Mesothelial cell of epicardium (in vitro differentiated cells): ENCODE results near the gene CSNK2A1. TPM values are rescaled to one million over a fixed set of nuclear protein-coding genes. Genes with fewer than 3 reads are reported as not detected.

Source experiments
- DNase-seq, 2 experiments: peaks; one replicate each; pipeline ENCODE4 v3.0.0; 2021; ENCODE audit warnings: low spot score in 2 of 2; ENCODE audit not compliant: unreplicated experiment in 2 of 2
- H3K27ac Mint-ChIP-seq: 2 replicates; pipeline ENCODE4 v1.8.0; 2021; ENCODE audit warnings: mixed read lengths
- H3K27me3 Mint-ChIP-seq: 2 replicates; pipeline ENCODE4 v1.8.0; 2021; ENCODE audit warnings: low read depth, mixed read lengths
- H3K36me3 Mint-ChIP-seq: 2 replicates; pipeline ENCODE4 v1.8.0; 2021; ENCODE audit warnings: mixed read lengths
- H3K4me1 Mint-ChIP-seq: 2 replicates; pipeline ENCODE4 v1.8.0; 2021; ENCODE audit warnings: mixed read lengths
- H3K4me3 Mint-ChIP-seq: 2 replicates; pipeline ENCODE4 v1.8.0; 2021; ENCODE audit warnings: mild to moderate bottlenecking, moderate library complexity, mixed read lengths
- H3K9me3 Mint-ChIP-seq: 2 replicates; pipeline ENCODE4 v1.8.0; 2021; ENCODE audit warnings: mixed read lengths
- CTCF ChIP-seq: fragments of 200-600 bp; sonication (generic); IDR thresholded peaks from one replicate; pipeline ENCODE4 v1.5.0; 2021; ENCODE audit warnings: antibody characterized with exemption; ENCODE audit not compliant: unreplicated experiment
- total RNA-seq: library from RNA; stranded (reverse); gene quantifications from 3 replicates; pipeline ENCODE4 v1.2.1, GENCODE V29; 2021

CSNK2A1 gene
- total RNA-seq, 1 donor from 2014 or later = 164 TPM

- no peak overlapping the region for H3K4me3 Mint-ChIP-seq
- H3K27me3 Mint-ChIP-seq = no peaks in the 10 kb centered on the region
- peaks cover 49% of the 10 kb centered on the region for H3K36me3 Mint-ChIP-seq
- TF ChIP-seq CTCF = no peak
- H3K9me3 Mint-ChIP-seq = no peaks in the 10 kb centered on the region
- no peaks in the 10 kb centered on the region for H3K4me1 Mint-ChIP-seq
- no peak overlapping the region for H3K27ac Mint-ChIP-seq
- no peak for DNase-seq
Measured at GRCh38 chr20:496126-496696, 47.4 kb downstream of the CSNK2A1 start.

DNA sequence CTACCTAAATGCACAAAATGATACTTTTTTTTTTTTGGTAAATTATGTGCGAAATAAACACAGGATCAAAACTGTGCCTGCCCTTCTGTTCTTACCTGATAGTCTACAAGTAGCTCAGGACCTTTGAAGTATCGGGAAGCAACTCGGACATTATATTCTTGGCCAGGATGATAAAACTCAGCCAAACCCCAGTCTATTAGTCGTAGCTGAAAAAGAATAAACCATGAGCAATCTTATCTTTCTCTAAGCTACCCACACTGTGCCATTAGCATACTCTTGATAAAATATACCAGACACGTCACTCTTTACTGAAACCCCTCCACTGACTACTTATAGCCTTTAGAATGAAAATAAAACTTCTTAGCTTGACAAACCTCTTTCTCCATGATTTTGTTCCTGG lies 51.4 kb downstream of the CSNK2A1 start:
- DNase-seq = no peak
- no peak overlapping the region for H3K4me3 Mint-ChIP-seq
- no peaks in the 10 kb centered on the region for H3K4me1 Mint-ChIP-seq
- no peak for TF ChIP-seq CTCF
- no peaks in the 10 kb centered on the region for H3K9me3 Mint-ChIP-seq
- peaks cover 48% of the 10 kb centered on the region for H3K36me3 Mint-ChIP-seq
- no peaks in the 10 kb centered on the region for H3K27me3 Mint-ChIP-seq
- no peak overlapping the region for H3K27ac Mint-ChIP-seq

DNA sequence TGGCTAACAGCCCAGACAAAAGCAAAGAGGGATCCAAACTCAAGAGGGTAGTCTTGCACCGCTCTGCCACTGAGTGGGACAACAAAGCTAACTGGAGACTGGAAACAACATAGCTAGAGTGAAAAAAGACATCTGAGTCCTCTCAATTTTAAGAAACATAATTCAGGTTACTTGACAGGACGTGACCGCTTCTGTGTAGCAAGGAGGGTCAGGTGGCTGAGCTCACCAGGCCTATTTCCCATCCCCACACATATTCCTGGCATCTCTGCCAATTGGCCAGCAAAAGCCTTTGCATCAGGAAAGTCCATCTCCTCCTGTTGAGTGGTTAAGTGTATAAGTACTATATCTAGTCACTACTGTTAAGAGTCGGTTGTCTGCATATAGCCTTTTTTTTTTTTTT lies 55.9 kb downstream of the CSNK2A1 start:
- no peak overlapping the region for H3K27ac Mint-ChIP-seq
- peaks cover 51% of the 10 kb centered on the region for H3K36me3 Mint-ChIP-seq
- H3K27me3 Mint-ChIP-seq = no peaks in the 10 kb centered on the region
- no peaks in the 10 kb centered on the region for H3K9me3 Mint-ChIP-seq
- no peak for TF ChIP-seq CTCF
- H3K4me1 Mint-ChIP-seq = no peaks in the 10 kb centered on the region
- DNase-seq = no peak
- no peak overlapping the region for H3K4me3 Mint-ChIP-seq

- DNase-seq = no peak
- Mint-ChIP-seq H3K4me3 (no peak overlapping the region), H3K36me3 (peaks cover 40% of the 10 kb centered on the region), H3K27ac (no peak overlapping the region), H3K9me3 (no peaks in the 10 kb centered on the region), H3K27me3 (no peaks in the 10 kb centered on the region), H3K4me1 (peaks cover 1% of the 10 kb centered on the region)
- TF ChIP-seq CTCF = no peak
Measured at GRCh38 chr20:483815-484644, 59.6 kb downstream of the CSNK2A1 start.

- no peaks in the 10 kb centered on the region for H3K9me3 Mint-ChIP-seq
- TF ChIP-seq CTCF = no peak
- H3K4me3 Mint-ChIP-seq = no peak overlapping the region
- H3K36me3 Mint-ChIP-seq = peaks cover 27% of the 10 kb centered on the region
- DNase-seq = no peak
- peaks cover 2% of the 10 kb centered on the region for H3K4me1 Mint-ChIP-seq
- H3K27ac Mint-ChIP-seq = no peak overlapping the region
- no peaks in the 10 kb centered on the region for H3K27me3 Mint-ChIP-seq
Measured at GRCh38 chr20:481167-481566, 62.4 kb downstream of the CSNK2A1 start.
